GM12872 (cell line): ENCODE results near the gene PKLR.

ENCODE experiments used
- TF ChIP-seq, protein P1 (sequence below): IDR thresholded peaks from 3 replicates; pipeline ENCODE4 v1.5.1; 2011; ENCODE audit warnings: low read depth, mild to moderate bottlenecking, low read length, moderate library complexity; ENCODE audit not compliant: insufficient read depth

Gene PKLR

DNA sequence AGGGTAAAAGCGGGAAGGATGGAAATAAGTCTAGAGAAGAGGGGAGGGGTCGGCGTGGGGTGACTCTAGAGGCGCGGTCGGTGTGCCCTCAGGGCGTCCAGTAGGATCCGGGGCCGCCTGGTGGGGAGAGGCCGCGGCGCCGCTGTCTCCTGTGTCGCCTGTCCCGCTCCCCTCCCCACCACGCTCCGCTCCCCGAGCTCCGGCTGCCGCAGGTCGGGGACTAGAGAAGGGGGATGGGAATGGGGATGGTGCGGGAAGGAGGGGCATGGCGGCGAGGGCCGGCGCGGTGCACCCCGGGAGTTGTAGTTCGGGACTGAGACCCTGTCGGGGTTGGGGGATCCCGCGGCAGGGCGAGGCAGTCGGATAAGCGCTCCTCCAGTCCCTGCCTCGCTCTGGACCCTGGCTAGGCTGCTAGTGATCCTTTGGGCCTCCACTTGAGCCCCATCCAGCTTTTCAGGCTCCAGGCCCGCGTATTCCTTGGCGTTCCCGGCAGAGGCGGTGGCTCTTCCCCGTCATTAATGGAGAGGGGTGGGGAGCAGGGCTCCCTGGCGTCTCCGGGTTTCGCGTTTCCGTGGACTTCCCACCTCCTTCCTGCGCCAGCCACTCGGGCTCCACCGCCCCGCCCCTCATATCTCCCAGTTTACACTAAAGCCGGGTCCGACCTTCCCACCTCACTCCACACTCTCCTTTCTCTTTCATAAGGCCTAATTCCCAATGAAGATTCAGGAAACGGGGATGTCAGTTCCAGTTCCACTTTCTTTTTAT, 45.8 kb downstream of the PKLR start, which contains the start of gene ENTREP3:
ENTREP3 (minus strand) TSS at position 241 of the 765 bp plus-strand sequence. CDS start 606 bp downstream, outside the sequence.
- TF ChIP-seq, protein P1, sequence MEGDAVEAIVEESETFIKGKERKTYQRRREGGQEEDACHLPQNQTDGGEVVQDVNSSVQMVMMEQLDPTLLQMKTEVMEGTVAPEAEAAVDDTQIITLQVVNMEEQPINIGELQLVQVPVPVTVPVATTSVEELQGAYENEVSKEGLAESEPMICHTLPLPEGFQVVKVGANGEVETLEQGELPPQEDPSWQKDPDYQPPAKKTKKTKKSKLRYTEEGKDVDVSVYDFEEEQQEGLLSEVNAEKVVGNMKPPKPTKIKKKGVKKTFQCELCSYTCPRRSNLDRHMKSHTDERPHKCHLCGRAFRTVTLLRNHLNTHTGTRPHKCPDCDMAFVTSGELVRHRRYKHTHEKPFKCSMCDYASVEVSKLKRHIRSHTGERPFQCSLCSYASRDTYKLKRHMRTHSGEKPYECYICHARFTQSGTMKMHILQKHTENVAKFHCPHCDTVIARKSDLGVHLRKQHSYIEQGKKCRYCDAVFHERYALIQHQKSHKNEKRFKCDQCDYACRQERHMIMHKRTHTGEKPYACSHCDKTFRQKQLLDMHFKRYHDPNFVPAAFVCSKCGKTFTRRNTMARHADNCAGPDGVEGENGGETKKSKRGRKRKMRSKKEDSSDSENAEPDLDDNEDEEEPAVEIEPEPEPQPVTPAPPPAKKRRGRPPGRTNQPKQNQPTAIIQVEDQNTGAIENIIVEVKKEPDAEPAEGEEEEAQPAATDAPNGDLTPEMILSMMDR: no peak

DNA sequence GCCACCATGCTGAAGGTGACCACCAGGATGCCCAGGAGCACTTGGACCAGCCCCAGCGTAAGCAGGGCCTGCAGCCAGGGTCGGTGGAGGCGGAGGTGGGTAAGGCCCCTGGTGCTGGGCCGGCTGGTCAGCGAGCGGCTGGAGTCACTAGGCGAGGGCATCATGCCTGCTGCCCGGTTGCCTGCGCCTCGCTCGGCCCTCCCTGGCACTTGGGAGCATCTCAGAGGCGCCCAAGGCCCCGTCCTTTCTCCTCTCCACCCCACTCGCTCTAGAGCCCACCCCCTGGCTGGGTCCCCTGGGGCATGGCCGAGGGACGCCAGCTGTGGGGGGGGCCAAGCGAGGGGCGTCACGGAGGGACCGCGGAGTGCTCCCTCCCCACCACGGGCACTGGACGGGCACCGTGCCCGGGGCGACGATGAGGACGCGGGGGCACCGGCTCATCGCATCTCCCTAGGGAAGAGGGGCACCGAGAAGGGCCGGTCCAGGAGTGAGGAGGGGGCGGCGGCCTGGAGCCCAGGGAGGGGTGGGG, 46.5 kb downstream of the PKLR start:
- TF ChIP-seq, protein P1: no peak

DNA sequence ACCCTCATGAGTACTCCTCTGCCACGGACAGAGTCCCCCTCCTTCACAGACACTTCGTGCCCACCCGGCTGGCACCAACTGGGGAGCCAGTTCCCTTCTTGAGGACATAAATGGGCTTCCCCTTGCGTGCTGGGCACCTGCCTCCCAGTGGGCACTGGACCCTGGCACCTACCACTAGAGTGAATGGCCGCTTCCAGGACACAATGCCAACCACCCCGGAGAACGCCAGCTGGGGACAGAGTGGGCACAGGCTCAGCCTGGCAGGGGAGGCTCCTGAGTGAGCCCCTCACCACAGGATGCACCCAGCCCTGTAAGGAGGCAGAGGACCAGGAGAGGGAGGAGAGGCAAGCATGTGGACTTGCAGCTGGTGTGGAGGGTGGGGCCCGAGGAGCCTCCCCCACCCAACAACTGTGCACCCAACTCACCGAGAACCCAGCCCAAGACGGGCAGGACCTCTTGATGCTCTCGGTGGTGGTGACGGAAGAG, 47.0 kb downstream of the PKLR start:
- TF ChIP-seq, protein P1: no peak

DNA sequence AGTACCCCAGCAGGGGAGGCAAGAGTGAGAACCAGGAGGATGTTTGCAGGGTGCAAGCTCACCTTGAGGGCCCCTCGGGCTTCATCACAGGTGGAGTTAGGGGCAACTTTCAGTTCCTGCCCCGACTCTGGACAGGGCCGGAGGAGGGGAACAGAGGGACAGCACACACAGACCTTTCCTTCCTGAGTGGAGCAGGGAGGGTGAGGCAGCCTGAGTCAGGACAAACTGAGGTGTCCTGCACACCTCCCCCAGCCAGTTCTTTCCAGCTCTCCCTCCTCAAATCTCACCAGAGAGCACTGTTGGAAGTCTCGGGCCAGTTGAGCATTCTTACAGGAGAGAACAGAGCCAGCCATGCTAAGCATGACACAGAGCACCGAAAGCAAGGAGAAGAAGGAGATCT, 47.4 kb downstream of the PKLR start:
- TF ChIP-seq, protein P1: no peak

DNA sequence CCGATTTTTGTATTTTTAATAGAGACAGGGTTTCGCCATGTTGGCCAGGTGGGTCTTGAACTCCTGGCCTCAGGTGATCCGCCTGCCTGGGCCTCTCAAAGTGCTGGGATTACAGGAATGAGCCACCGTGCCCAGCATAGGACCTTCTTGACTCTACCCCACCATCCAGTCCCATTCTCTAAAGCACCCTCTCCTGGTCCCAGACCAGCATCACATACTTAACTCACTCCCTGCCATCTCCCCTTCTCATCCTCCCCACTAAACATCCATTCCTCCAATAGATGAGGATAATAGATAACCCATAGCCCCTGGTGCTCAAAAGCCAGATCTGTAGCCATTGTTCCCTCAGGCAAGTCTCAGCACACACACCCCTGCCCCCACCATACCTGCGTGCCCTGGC, 48.0 kb downstream of the PKLR start:
- TF ChIP-seq, protein P1: no peak

DNA sequence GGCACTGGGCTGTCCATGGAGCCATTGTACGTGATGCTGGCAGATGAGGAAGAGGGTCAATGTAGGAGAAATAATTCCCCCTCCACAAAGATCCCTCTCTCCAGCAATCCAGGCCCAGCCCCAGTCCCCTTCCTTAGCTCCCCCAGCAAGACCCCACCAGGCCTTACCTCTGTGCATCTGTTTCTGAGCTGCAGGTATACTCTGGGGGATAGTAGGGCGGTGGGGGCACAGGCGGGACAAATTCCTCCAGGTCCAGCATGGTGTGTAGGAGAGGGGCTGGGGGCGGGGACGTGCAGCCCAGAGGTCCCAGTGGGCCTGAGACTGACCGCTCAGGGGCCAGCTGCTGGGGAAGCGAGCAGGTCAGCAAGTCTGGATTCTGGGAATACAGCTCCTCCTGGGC, 49.7 kb downstream of the PKLR start:
- TF ChIP-seq, protein P1: no peak

DNA sequence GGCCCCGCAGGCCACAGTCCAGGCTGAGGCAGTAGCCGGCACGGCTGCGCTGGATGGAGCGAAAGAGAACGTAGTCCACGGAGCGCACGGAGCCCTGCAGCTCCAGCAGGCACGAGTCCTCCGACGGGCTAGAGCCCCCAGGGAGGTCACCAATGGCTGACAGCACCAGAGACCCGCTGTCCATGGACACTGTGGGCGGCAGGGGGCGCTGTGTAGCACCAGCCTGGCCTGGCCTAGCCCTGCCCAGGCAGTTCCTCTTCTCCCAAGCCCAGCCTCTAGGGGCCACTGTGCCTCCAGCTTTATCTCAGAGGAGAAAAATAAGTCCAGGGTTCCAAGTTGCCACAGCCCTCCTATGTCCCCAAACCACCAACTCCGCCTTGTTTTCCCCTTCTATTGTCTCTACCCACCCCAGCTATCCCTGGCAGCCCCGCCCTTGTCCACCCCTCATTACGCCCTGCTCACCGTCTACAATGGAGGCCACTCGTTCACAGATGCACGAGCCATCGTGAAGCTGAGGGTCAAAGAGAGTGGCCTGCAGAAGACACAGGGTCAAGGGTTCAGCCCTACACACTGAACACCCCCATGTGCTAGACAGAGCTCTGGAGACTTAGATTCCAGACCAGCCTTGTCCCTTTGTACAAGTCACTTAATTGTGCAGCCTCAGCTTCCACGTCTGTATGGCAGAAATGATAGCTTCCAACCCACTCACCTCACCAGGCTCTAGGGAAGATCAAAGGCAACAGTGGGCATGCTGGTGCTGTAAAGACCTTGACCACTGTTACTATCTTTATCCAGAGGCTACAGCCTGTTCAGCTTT, 50.4 kb downstream of the PKLR start:
- TF ChIP-seq, protein P1: peak; percentile 100
